GM18505 (cell line): ENCODE measurements around the gene ADGRD1.

Experiments
- ATAC-seq: cut with Tn5 transposase; IDR thresholded peaks from one replicate; pipeline ENCODE4 v1.9.1; 2021; ENCODE audit not compliant: unreplicated experiment
- POLR2A ChIP-seq: IDR thresholded peaks from 4 replicates; pipeline ENCODE4 v1.6.1; 2011; ENCODE audit warnings: borderline replicate concordance; ENCODE audit not compliant: insufficient read depth, insufficient read length; ENCODE audit errors: extremely low read depth

Gene ADGRD1

DNA sequence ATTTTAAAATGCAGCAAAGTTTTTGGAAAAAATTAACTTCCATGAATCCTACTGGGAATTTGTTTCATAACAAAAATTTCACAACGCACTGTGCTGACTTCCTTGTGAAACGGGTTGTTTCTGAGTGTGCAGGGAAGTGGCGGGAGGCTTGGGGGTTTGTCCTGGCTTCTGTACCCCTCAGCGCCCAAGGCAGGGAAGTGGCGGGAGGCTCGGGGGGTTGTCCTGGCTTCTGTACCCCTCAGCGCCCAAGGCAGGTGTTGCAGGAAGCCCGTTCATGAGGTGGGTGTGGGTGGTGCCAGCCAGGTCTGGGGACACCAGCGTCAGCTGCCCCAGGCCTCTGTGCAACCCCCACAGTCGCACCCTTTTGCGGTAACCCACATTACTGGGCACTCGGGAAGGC is 25.1 kb downstream of the ADGRD1 start:
- no peak for TF ChIP-seq POLR2A

DNA sequence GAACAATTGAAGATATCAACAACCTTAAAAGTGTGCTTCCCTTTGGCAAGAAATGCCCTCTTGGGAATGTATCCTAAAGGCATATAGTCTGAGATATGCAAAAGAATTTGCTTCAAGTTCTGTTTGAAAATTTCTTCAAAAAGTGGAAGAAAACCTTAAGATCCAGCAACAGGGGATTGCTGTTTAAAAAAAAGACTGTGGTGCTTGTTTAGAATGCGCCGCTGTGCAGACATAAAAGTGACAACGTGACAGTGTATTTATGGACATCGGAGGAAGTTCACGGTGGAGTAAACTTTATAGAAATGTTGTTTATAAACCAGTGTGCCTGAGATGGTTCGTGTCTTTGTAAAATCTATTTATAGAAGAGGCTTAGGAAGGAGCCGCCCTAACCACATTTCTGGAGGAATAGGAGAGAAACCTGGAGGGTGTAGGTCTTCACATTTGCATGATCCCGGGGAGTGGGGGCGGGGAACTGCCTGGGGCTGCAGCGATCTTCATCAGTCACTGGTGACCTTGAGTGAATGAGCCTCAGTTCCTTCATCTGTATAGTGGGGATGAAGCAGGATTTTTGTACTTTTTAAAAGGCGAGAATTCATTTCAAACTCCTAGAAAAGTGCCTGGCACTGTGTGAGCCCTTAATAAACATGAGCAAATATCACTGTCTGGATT is 27.5 kb downstream of the ADGRD1 start:
- ATAC-seq = no peak
- no peak for TF ChIP-seq POLR2A

More for the DNA sequence above, 25.1 kb downstream of the ADGRD1 start:
- ATAC-seq = no peak

DNA sequence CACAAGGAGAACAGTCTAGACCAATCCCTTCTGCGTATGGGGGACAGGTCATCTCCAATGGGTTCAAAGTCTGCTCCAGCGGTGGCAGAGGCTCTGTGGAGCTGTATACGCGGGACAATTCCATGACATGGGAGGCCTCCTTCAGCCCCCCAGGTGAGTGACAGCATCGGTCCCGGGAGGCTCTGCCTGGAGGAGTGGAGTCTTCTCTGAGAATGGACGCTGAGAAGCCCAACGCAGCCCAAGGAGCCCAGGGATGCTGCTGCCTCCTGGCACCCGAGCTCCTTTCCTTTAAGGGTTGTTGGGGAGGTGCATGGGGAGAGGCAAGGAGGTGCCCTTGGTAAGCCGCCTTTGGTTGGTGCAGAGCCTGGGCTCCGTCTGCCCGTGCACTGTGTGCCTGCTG is 28.2 kb downstream of the ADGRD1 start:
- ATAC-seq = no peak
- TF ChIP-seq POLR2A = no peak

DNA sequence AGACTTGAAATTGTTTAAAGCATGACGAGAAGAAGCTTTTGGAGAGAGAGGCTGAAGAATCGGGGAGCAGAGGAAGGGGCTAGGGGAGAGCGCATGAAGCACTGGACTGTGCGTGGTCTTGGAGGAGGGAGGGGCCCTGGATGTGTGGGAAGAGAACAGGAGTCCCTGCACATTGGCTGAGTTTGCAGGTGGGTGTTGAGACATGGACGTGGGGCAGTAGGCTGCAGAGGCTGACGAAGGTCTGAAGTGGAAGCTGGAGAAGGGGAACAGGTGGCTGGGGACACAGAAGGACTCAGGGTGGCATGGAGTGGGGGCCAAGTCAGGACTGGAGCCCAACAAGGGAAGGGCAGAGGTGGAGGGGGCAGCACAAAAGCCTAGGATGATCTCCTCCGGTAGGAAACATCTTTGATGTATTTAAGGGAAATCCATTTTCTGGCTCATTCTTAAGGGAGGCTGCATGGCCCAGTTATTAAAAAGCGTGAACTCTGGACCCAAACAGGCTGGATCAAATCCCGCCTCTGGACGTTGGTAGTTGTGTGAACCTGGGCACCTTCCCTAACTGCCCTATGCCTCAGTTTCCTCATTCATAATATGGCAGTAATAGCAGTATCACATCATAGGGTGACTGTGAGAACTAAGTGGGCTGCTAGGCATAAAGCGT is 29.0 kb downstream of the ADGRD1 start:
- TF ChIP-seq POLR2A = no peak
- no peak for ATAC-seq

DNA sequence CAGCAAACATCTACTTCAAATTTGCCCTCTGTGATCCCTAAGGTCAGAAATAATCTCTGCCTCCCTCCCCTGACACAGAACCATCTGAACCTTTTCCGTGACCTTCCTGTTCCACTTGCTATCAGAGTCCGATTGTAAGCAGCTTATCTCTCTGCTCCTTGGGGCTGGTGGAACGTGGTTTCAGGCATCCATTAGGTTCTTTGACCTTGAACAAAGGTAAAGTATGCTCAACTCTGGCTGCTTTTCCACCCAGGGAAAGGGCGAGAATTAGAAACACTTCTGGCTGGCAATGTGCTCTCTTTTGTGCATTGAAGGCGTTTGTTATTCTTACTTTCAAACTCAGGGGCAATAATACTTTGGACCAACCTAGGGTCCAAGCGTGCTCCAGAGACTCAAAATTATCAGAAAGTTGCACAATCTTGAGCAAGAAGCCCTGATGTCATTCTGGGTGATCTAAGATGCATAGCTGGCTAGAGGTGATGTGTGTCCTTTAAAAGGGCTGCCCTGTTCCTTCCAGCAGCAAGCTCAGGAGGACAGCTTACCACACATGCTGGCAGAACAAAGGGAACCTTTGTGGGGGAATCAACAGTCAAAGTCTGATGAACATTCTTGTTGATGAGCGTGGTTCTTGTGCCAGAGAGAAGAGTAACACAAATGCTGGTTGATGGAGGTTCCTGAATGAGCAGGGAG is 29.8 kb downstream of the ADGRD1 start:
- no peak for TF ChIP-seq POLR2A
- ATAC-seq = no peak

DNA sequence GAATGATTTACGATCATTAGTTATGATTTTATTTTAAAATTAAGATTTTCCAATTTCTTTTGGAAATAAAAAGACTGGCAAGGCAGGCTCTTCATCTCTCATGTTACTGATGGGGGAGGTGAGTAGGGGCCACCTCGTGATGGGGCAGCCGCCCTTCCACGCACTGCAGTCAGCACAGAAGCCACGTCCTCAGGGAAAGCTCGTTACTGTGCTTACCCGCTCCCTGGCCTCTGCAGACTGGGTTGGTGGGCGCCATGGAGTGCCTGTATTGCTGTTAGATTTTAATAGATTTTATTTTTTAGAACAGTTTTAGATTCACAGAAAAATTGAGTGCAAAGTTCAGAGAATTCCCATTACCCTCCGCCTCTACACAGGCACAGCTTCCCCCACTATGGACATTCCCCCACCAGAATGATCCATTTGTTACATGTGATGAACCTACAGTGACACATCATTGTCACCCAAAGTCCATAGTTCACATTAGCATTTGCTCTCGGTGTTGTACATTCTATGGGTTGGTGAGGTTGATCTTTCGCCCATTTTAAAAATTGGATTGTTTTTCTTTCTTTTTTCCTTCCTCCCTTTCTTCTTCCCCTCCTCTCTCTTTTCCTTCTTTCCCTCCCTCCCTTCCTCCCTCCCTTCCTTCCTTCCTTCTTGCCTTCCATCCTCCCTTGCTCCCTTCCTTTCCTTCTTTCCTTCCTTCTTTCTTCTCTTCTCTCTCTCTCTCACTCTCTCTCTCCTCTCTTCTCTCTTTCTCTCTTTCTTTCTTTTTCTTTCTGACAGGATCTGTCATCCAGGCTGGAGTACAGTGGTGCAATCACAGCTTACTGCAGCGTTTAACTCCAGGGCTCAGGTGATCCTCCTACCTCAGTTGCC is 30.7 kb downstream of the ADGRD1 start:
- no peak for TF ChIP-seq POLR2A
- no peak for ATAC-seq

DNA sequence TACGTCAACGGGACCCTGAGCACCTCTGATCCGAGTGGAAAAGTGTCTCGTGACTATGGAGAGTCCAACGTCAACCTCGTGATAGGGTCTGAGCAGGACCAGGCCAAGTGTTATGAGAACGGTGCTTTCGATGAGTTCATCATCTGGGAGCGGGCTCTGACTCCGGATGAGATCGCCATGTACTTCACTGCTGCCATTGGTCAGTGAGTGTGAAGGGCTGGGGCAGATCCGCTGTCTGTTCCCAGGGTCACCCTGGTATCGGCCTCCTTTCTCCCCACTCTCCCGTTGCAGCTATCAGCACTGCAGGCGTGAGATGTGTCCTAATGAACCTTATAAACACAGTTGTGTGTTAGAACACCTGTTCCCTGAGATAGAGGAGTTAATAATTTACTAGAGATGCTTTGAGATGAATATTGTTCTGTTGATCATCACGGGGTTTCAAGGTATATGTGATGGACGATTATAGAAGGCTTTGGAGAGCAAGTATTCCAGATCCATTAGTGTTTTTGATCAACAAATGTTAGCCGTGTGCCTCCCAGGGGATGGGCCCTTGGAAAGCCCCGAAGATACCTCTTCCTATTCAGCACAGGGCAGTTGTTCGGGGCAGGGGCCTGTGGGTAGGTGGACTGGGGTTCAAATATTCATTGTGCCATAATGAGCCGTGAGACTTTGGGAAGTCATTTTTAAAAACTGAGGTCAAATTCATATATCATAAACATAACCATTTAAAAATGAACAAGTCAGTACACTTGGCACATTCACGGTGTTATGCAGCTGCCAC is 33.6 kb downstream of the ADGRD1 start:
- no peak for ATAC-seq
- TF ChIP-seq POLR2A = no peak

DNA sequence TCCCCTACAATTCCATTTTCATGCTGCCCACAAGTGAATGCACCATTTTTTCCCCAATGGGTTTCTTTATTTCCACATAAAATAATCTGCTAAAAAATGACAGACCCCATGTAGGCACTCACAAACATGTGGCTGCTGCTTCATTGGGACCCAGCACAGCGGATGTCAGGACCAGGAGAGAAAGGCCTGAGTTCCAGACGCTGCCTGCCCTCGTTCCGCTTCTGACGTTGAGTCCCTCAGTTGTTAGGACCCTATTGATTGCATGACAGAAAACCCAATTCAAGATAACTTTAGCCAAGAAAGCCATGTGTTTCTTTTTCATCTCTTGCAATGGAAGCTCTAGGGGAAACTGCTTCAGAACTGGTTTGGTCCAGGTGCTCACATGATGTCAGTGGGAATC is 34.6 kb downstream of the ADGRD1 start:
- no peak for TF ChIP-seq POLR2A
- ATAC-seq = no peak

DNA sequence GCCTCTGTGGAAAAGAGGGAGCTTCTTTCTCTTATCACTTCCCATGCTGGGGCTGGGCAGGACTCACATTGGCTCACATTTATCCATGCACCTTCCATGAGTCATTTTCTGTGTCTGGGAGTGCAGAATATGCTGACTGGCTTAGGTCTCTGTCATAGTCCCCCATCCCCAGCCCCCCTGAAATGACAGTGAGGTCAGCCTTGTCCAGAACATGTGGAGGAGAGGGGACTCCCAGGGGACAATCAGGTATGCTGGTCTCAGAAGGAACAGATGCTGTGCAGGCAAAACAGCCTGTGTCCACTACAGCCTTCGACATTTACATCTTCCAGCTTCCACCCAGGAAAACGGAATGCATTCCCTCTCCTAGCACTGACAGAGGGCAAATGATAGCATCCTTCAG is 35.0 kb downstream of the ADGRD1 start:
- no peak for TF ChIP-seq POLR2A
- ATAC-seq = no peak

DNA sequence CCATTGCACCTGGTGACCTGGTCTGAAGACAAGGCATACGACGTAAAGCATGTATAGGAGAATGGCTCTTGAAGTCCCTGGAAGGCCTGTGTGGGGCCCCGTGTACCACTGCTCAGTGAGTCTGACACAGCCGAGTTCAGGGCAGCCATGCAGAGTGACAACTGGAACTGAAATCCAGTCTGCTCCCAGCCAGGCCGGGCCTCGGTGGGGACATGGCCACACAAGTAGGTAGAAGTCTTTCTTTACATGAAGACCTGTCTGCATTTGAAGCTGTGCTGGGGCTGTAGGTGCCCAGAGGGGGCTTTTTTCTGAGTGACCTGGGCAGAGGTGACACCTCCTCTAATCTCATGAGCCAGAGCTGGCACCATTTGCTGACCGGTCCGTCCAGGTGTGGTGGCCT is 35.7 kb downstream of the ADGRD1 start:
- TF ChIP-seq POLR2A = no peak

DNA sequence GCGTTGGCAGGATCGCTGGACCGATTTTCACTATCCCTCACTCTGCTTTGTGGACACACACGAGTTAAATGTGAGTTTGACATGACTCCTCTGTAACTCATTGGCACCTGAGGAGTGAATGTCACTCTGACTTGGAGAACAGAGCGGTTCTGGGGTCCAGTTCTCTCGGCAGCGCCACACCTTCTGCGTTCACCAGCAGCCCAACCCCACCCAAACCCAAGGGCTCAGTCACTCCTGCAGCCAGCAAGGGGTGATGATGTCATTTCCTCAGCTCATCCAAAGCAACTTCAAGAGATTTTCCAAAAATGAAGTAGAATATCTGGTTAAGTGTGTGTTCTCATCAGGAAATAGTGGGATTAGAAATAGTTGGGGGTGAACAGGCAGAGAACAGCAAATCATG is 36.3 kb downstream of the ADGRD1 start:
- ATAC-seq = no peak
- TF ChIP-seq POLR2A = no peak

More for the DNA sequence above, 35.7 kb downstream of the ADGRD1 start:
- no peak for ATAC-seq

DNA sequence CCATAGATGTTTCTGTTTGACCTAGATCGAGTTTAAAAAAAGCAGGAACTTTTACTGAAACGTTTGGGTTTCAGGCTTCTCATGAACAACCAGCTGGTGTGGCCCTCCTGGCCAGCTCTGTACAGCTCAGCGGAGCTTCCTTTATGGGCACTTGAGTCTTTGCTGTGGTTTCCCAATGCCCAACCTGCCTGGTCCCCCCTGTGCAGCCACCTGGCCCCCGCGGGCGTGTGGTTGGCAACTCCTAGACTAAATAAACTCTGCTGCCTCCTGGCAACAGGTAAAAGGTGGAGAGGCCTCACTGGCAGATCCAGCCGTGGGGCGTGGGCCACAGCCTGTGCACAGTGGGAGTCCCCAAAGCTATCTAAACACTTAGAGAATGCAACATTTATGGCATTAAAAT is 38.7 kb downstream of the ADGRD1 start:
- TF ChIP-seq POLR2A = no peak
- ATAC-seq = no peak
